ENCODE measurements around the gene SDHD.
"Not testable (repeated sequence)": the region's sequence is repeated elsewhere in the genome, so short reads cannot be mapped to it uniquely, and the experiment has no call there.

Gene SDHD

GRCh38 chr11:112086422-112087191, at the start of gene SDHD, which contains the start of gene TIMM8B:
Gene SDHD (plus strand): TSS chr11:112086873. CDS start chr11:112086908, 35 bp downstream.
Gene TIMM8B (minus strand): TSS chr11:112086756. CDS start chr11:112086723, 33 bp downstream.
- DNase-seq (ENCODE audit: low read depth in 2 of 2, low spot score in 1 of 2) = peak; percentile 83 to 92

DNA sequence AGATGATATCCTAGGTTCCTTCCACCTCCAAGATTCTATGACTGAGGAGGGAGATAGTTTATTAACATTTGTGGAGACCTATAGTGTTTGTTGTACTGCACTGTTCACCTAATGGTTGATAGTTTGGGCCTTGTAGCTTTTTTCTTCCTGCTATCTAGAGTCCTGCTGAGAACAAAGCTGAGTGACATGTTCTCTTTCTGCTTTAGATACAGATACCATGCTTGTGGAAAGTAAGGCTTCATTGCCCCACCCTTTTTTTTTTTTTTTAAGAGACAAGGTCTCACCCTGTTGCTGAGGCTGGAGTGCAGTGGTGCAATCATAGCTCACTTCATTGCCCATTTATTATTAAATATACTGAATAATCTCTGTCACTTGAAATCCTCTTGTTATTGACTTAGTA, 49.1 kb upstream of the SDHD start:
- DNase-seq (ENCODE audit: low read depth in 2 of 2, low spot score in 1 of 2) = no peak

GRCh38 chr11:112042161-112042960, 44.3 kb upstream of the SDHD start:
- DNase-seq (ENCODE audit: low read depth in 2 of 2, low spot score in 1 of 2) = no peak

- DNase-seq (ENCODE audit: low read depth in 2 of 2, low spot score in 1 of 2) = no peak
These were observed 43.7 kb upstream of the SDHD start for GRCh38 chr11:112042961-112043304.

DNA sequence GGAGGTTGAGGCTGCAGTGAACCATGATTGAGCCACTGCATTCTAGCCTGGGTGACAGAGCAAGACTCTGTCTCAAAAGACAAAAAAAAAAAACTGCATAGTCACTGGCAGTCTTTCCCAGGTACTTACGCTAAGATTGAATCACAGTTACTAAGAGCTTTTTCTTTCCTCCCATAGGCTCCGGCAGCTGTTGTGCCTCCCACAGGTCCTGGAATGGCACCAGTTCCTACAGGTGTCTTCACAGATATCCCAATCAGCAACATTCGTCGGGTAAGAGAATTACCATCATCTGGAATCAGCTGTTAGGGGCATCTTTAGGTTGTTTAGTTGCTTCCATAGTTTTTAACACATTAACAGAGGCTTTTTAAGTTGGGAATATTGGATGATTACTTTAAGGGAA, 41.7 kb upstream of the SDHD start:
- DNase-seq (ENCODE audit: low read depth in 2 of 2, low spot score in 1 of 2) = no peak

GRCh38 chr11:112046647-112047046, 40.0 kb upstream of the SDHD start:
- DNase-seq (ENCODE audit: low read depth in 2 of 2, low spot score in 1 of 2) = not testable (repeated sequence)

DNA sequence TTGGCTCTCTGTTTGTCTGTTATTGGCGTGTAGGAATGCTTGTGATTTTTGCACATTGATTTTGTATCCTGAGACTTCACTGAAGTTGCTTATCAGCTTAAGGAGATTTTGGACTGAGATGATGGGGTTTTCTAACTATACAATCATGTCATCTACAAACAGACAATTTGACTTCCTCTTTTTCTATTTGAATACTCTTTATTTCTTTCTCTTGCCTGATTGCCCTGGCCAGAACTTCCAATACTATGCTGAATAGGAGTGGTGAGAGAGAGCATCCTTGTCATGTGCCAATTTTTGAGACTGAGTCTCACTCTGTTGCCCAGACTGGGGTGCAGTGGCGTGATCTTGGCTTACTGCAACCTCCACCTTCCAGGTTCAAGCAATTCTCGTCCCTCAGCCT, 38.4 kb upstream of the SDHD start:
- not testable (repeated sequence) for DNase-seq (ENCODE audit: low read depth in 2 of 2, low spot score in 1 of 2)

- no peak for DNase-seq (ENCODE audit: low read depth in 2 of 2, low spot score in 1 of 2)
These were observed 36.9 kb upstream of the SDHD start for GRCh38 chr11:112049777-112050176.

DNA sequence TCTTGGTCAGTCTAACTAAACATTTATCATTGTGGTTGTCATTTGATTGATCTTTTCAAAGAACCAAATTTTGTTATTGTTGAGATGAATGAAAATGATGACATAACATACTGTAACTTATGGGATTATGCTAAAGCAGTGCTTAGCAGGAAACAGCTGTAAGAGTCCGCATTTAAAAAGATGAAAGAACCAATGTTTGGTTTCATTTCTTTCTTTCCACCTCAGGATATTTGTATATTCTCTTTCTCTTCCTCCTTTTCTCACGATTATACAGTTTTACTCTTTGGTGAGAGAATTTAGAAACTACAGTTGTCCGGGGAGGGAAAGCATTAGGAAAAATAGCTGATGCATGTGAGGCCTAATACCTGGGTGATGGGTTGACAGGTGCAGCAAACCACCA, 36.0 kb upstream of the SDHD start:
- DNase-seq (ENCODE audit: low read depth in 2 of 2, low spot score in 1 of 2) = no peak

- no peak for DNase-seq (ENCODE audit: low read depth in 2 of 2, low spot score in 1 of 2)
These were observed 34.9 kb upstream of the SDHD start for GRCh38 chr11:112051768-112052167.

DNA sequence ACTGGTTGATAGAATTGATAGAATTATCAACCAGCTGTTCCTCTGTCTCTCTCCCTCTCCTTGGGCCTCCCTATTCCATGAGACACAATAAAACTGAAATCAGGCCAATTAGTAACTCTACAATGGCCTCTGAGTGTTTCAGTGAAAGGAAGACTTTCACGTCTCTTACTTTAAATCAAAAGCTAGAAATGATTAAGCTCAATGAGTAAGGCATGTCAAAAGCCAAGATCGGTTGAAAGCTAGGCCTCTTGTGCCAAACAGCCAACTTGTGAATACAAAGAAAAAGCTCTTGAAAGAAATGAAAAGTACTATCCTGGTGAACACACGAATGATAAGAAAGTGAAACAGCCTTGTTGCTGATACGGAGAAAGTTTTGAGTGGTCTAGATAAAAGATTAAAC, 29.5 kb upstream of the SDHD start:
- DNase-seq (ENCODE audit: low read depth in 2 of 2, low spot score in 1 of 2) = no peak

DNA sequence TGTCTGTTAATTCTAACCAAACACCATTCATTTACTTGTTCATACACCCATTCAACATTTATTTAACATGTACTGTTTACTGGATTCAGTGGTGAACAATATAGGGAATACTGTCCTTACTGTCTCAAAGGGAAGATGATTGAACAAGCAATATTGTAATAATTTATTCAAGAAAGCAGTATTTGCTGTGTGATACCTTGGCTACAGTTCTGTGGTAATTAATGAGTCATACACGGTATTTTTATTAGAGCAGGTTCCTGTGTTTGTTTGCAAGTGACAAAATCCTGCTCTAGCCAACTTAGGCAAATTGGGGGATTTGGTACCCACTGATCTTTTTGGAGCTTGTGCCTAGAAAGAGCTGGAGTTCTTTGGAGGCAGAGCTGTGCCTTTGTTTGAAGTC, 28.6 kb upstream of the SDHD start:
- DNase-seq (ENCODE audit: low read depth in 2 of 2, low spot score in 1 of 2) = no peak

- no peak for DNase-seq (ENCODE audit: low read depth in 2 of 2, low spot score in 1 of 2)
These were observed 23.8 kb upstream of the SDHD start for GRCh38 chr11:112062923-112063322.

DNA sequence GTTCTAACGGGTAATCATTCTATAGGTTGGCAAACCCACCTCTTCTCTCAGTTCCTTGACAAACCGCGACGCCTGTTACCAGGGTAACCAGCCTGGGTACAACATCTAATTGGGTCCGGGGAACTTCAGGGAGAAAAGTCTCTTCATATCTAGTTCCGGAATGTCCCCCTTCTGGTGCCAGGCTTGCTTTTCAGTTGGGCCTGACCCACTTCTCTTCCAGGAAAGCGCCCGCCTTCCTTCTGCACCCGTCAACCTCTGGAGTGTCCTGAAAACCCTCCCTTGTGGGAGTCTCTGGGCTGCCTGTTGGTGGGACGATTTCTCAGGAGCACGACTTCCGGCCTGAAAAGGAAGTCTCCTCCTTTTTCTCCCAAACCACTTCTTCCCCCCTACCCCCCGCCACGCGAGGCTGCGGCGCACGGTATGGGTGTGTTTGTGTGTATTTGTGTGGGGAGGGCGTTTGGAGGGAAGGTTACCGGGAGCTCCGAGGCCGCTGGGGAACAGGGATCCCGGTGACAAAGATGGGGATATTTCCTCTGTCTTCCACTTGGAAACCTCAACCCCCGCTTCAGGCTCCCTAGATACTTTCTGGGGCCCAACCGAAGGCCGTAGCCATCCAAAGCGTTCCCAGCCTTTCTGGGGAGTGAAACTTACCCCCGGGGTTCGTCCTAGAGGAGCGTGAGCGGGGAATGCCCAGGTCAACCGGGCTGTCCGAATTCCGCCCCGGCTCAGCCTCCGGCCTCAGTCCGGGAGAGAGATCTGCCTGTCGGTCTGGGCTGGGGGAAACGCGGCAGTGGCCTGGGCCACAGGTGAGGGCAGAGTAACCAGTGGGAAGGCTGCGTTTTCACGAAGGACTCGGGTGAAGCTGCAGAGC, 12.5 kb upstream of the SDHD start, which contains the start of the genes NKAPD1 and PIH1D2:
Gene NKAPD1 (plus strand): TSS at position 359 of the 871 bp plus-strand sequence. CDS start 1,276 bp downstream, outside the sequence.
Gene PIH1D2 (minus strand): TSS at position 77 of the 871 bp plus-strand sequence. CDS start 843 bp downstream, outside the sequence.
- DNase-seq (ENCODE audit: low read depth in 2 of 2, low spot score in 1 of 2) = peak; percentile 58 to 66

DNA sequence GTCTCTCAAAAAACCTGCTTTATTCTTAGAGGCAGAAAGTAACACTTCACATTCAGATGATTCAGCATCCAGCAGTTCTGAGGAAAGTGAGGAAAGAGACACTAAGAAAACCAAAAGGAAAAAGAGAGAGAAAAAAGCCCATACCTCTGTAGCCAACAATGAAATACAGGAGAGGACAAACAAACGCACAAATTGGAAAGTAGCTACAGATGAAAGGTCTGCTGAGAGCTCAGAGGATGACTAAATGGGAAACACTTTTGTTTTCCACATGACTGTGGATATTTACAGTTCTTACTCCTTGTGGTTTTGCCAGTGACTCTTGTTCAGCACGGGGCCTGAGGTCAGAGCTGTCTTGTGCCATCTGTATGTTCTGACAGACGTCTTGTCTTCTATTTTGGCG, 3.9 kb upstream of the SDHD start:
- DNase-seq (ENCODE audit: low read depth in 2 of 2, low spot score in 1 of 2) = no peak

GRCh38 chr11:112085822-112086421, 751 bp upstream of the SDHD start:
- DNase-seq (ENCODE audit: low read depth in 2 of 2, low spot score in 1 of 2) = no peak

DNA sequence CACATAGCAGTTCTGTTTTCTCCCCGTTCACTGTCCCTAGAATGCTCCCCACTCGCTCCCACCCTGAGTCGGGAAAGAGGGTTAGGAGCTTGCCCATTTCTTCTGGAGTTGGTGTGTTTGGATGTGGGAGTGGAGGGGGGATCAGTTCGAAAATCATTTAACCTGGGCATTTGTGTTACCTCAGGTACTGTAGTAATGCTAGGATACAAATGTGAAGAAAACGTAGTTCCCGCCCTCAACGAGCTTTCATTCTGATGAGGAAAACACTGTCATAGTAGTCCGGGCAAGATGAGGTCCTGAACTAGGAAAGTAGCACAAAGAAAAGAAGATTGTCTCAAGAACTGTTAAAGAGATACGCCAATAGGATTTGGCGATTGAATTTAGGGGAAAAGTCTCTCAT, 539 bp downstream of the SDHD start:
- no peak for DNase-seq (ENCODE audit: low read depth in 2 of 2, low spot score in 1 of 2)

GRCh38 chr11:112095302-112095701, 8.6 kb downstream of the SDHD start:
- not testable (repeated sequence) for DNase-seq (ENCODE audit: low read depth in 2 of 2, low spot score in 1 of 2)

DNA sequence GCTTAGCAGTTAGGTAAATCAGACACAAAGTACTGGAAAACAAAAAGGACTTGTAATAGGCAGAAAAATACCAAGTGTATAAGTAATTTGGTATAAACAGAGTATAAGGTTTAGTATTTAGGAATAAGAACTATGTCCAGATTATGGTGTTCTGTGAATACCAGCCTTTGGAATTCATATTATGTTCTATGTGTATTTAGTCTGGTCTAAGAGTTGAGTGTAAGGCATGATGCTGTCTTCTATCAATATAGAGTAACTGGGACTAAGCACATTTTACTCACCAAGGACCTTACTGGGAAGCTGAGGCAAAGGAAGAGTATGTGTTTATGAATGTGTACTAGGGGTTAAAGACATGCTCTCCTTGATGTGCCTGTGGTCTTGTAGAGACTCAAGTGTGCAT, 9.5 kb downstream of the SDHD start:
- no peak for DNase-seq (ENCODE audit: low read depth in 2 of 2, low spot score in 1 of 2)

GRCh38 chr11:112097734-112098528, 11.3 kb downstream of the SDHD start:
- DNase-seq (ENCODE audit: low read depth in 2 of 2, low spot score in 1 of 2) = no peak

All from stimulated activated CD8-positive, alpha-beta memory T cell treated with anti-CD3 and anti-CD28 coated beads, Interleukin-4, amount 100 ng/mL, for 1 hour (primary cell).